ENCODE measurements around the gene ZIC5.

The ZIC5 gene

GRCh38 chr13:99987154-99988019, 15.8 kb upstream of the ZIC5 start:
- DNase-seq = no peak

- DNase-seq = no peak
Measured at GRCh38 chr13:99986741-99987140, 15.2 kb upstream of the ZIC5 start.

- no peak for DNase-seq
Measured at GRCh38 chr13:99985886-99986527, 14.4 kb upstream of the ZIC5 start.

GRCh38 chr13:99985241-99985874, 13.8 kb upstream of the ZIC5 start:
- DNase-seq = no peak

GRCh38 chr13:99984461-99985240, 13.1 kb upstream of the ZIC5 start:
- DNase-seq = no peak

GRCh38 chr13:99983499-99984401, 12.2 kb upstream of the ZIC5 start:
- DNase-seq = no peak

- DNase-seq = no peak
Measured at GRCh38 chr13:99982731-99983498, 11.3 kb upstream of the ZIC5 start.

- DNase-seq = no peak
Measured at GRCh38 chr13:99982036-99982730, 10.6 kb upstream of the ZIC5 start.

- DNase-seq = no peak
Measured at GRCh38 chr13:99981735-99982035, 10.1 kb upstream of the ZIC5 start, which contains the start of gene ZIC2. Gene ZIC2, plus strand, starts transcription at chr13:99981784. Its CDS starts 281 bp downstream, at chr13:99982065.

- DNase-seq = no peak
Measured at GRCh38 chr13:99980824-99981734, 9.5 kb upstream of the ZIC5 start.

GRCh38 chr13:99980201-99980823, 8.7 kb upstream of the ZIC5 start:
- no peak for DNase-seq

- no peak for DNase-seq
Measured at GRCh38 chr13:99979453-99980200, 8.1 kb upstream of the ZIC5 start.

GRCh38 chr13:99978799-99979452, 7.4 kb upstream of the ZIC5 start:
- DNase-seq = no peak

GRCh38 chr13:99977912-99978798, 6.6 kb upstream of the ZIC5 start:
- no peak for DNase-seq

- DNase-seq = no peak
Measured at GRCh38 chr13:99977334-99977911, 5.9 kb upstream of the ZIC5 start.

GRCh38 chr13:99976575-99976974, 5.0 kb upstream of the ZIC5 start:
- no peak for DNase-seq

Data from NCI-H1417 treated with DMSO at 0.1 percent for 48 hours (cell line).